Hepatocyte (in vitro differentiated cells): Measurements from ENCODE around the gene UBE2O. TPM values are rescaled to one million over a fixed set of nuclear protein-coding genes. Genes with fewer than 3 reads are reported as not detected.

Experiments used
- DNase-seq: peaks from one replicate; pipeline ENCODE4 v3.0.0-alpha.2; 2016; ENCODE audit warnings: low spot score
- H2AFZ ChIP-seq: fragments of 200-600 bp; sonication (generic); 2 replicates; pipeline ENCODE4 v1.6.0; 2016; ENCODE audit warnings: antibody characterized with exemption, mild to moderate bottlenecking
- H3K27ac ChIP-seq: fragments of 200-600 bp; sonication (generic); 2 replicates; pipeline ENCODE4 v1.5.1; 2016; ENCODE audit warnings: mild to moderate bottlenecking
- H3K27me3 ChIP-seq: fragments of 200-600 bp; sonication (generic); 2 replicates; pipeline ENCODE4 v1.6.1; 2016
- H3K36me3 ChIP-seq: fragments of 200-600 bp; sonication (generic); replicated peaks from 2 replicates; pipeline ENCODE4 v1.5.1; 2016; ENCODE audit warnings: low read depth; ENCODE audit not compliant: insufficient read depth
- H3K4me1 ChIP-seq: fragments of 200-600 bp; sonication (generic); 2 replicates; pipeline ENCODE4 v1.5.1; 2016; ENCODE audit warnings: mild to moderate bottlenecking, moderate library complexity; ENCODE audit not compliant: insufficient read depth
- H3K4me2 ChIP-seq: fragments of 200-600 bp; sonication (generic); 2 replicates; pipeline ENCODE4 v1.6.0; 2016
- H3K4me3 ChIP-seq: fragments of 200-600 bp; sonication (generic); 2 replicates; pipeline ENCODE4 v1.5.1; 2016; ENCODE audit warnings: mild to moderate bottlenecking
- H3K79me2 ChIP-seq: fragments of 200-600 bp; sonication (generic); 2 replicates; pipeline ENCODE4 v1.6.0; 2017; ENCODE audit warnings: mild to moderate bottlenecking
- H3K9me2 ChIP-seq: fragments of 200-600 bp; sonication (generic); replicated peaks from 2 replicates; pipeline ENCODE4 v1.6.0; 2017; ENCODE audit warnings: mild to moderate bottlenecking; ENCODE audit not compliant: insufficient read depth
- H3K9me3 ChIP-seq: fragments of 200-600 bp; sonication (generic); 2 replicates; pipeline ENCODE4 v1.5.1; 2016; ENCODE audit warnings: low read depth, mild to moderate bottlenecking
- H4K20me1 ChIP-seq: fragments of 200-600 bp; sonication (generic); 2 replicates; pipeline ENCODE4 v1.6.0; 2016; ENCODE audit warnings: mild to moderate bottlenecking; ENCODE audit not compliant: insufficient read depth, poor library complexity, severe bottlenecking
- EZH2 ChIP-seq: fragments of 200-600 bp; sonication (generic); IDR thresholded peaks from 2 replicates; pipeline ENCODE4 v1.6.1; 2016; ENCODE audit warnings: antibody characterized with exemption, mild to moderate bottlenecking, borderline replicate concordance
- EZH2phosphoT487 ChIP-seq: fragments of 200-600 bp; sonication (generic); IDR thresholded peaks from one replicate; pipeline ENCODE4 v1.6.1; 2018; ENCODE audit warnings: antibody characterized with exemption, mild to moderate bottlenecking, low read depth, moderate library complexity; ENCODE audit not compliant: unreplicated experiment, severe bottlenecking
- WGBS: methylation state at CpG from one replicate; pipeline ENCODE4 v1.1.6; 2016; ENCODE audit warnings: low lambda C conversion rate; ENCODE audit errors: missing lambda C conversion rate; 5-methylcytosine and 5-hydroxymethylcytosine counted together
- polyA plus RNA-seq: library from polyadenylated mRNA; unstranded; fragments of >200 nt; fragmentation: Nextera tagmentation; extraction: Ambion mirVana; gene quantifications from 2 replicates; pipeline ENCODE4 v1.2.1, GENCODE V29; 2016
- total RNA-seq: library from RNA; depleted of rRNA; stranded (reverse); fragments of >200 nt; gene quantifications from 2 replicates; pipeline ENCODE4 v1.2.3, GENCODE V29; 2014
- TF ChIP-seq, protein P1 (sequence below): fragments of 200-600 bp; sonication (generic); IDR thresholded peaks from 2 replicates; pipeline ENCODE4 v1.5.1; 2016; ENCODE audit warnings: antibody characterized with exemption, mild to moderate bottlenecking; ENCODE audit not compliant: poor library complexity

Gene UBE2O
- total and polyA plus RNA-seq, 2 experiments from 2014 or later, result 9.7 to 15.2 TPM

DNA sequence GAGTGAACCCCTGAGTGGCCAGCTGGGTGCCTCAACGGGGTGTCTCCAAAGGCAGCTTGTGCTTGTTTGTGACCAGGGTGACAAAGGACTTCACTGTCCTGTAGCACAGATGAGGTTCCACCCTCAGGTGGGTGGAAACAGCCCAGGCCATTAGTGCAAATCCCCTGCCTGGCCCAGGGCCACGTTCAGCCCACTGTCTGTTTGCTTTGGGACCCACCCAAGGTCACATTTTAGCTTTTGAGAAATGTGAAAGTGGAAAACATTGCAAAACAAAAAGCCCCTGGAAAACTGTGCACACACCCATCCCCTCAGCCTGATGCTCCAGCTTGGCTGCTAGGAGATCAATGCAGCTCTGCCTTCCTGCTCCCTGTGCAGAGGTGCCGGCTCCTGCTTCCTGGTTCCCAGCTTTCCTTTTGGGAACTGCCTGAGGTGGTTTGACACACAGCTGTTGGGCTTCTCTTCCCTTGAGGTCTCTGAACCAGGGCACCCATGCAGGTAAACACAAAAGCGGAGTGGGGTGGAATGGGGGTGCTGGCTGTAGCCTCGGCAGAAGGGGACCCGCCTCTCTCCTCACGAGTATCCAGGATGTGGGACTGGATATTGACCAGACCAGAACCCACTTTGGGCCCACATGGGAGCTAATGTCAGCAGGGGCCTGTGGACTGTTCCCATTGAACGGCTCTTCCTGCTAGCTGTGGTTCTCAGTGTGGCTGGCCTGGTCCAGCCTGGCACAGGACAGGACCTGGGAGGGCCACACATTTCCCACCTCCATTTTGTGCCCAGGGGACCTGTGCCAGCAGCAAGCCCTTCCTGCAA, 76.4 kb downstream of the UBE2O start:
- Histone ChIP-seq H3K27ac (no peak overlapping the region), H3K79me2 (no peaks in the 10 kb centered on the region), H3K4me2 (no peak overlapping the region), H3K36me3 (no peaks in the 10 kb centered on the region), H3K9me2 (no peaks in the 10 kb centered on the region), H3K4me1 (no peaks in the 10 kb centered on the region), H2AFZ (no peak overlapping the region), H3K4me3 (no peak overlapping the region), H3K27me3 (no peaks in the 10 kb centered on the region), H3K9me3 (no peaks in the 10 kb centered on the region), H4K20me1 (no peaks in the 10 kb centered on the region)
- TF ChIP-seq, protein P1, sequence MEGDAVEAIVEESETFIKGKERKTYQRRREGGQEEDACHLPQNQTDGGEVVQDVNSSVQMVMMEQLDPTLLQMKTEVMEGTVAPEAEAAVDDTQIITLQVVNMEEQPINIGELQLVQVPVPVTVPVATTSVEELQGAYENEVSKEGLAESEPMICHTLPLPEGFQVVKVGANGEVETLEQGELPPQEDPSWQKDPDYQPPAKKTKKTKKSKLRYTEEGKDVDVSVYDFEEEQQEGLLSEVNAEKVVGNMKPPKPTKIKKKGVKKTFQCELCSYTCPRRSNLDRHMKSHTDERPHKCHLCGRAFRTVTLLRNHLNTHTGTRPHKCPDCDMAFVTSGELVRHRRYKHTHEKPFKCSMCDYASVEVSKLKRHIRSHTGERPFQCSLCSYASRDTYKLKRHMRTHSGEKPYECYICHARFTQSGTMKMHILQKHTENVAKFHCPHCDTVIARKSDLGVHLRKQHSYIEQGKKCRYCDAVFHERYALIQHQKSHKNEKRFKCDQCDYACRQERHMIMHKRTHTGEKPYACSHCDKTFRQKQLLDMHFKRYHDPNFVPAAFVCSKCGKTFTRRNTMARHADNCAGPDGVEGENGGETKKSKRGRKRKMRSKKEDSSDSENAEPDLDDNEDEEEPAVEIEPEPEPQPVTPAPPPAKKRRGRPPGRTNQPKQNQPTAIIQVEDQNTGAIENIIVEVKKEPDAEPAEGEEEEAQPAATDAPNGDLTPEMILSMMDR, result no peak
- no peak for TF ChIP-seq EZH2phosphoT487
- TF ChIP-seq EZH2, result no peak
- DNase-seq, result no peak
- WGBS, result 78% methylated on average over 8 of the region's 8 CpGs

DNA sequence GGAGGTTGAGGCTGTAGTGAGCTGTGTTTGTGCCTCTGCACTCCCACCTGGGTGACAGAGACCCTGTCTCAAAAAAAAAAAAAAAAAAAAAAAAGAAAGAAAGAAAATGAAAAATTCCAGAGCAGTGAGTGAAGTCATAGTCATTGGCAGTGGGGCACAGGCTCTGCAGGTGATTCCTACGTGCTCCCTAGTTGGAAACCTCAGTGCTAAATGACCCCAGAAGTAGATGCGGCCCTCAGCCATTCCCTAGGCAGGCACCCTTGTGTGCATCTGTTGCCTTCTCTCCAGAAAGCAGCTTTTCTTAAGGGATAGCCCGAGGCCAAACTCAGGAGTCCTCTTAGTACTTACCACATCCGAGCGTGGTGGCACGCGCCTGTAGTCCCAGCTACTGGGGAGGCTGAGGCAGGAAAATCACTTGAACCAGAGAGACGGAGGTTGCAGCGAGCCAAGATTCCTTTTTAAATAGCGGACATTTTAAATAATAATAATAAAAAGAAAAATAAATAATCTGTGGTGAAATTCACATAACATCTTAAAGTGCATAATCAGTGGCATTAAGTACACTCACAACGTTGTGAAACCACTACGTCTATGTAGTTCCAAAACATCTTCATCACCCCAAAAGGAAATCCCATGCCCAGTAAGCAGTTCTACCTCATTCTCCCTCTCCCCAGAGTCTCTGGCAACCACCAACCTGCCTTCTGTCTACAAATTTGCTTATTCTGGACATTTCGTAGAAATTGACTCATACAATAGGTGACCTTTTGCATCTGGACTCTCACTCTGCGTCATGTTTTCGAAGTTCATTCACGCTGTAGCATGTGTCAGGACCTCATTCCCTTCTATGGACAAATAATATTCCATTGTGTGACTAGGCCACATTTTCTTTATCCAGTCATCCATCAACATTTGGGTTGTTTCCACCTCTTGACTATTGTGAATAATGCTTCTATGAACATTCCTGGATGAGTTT, 81.0 kb downstream of the UBE2O start:
- no peaks in the 10 kb centered on the region for H3K36me3 ChIP-seq
- no peaks in the 10 kb centered on the region for H3K27me3 ChIP-seq
- H3K4me1 ChIP-seq, result peaks cover 7% of the 10 kb centered on the region
- no peaks in the 10 kb centered on the region for H3K9me2 ChIP-seq
- no peaks in the 10 kb centered on the region for H4K20me1 ChIP-seq
- no peaks in the 10 kb centered on the region for H3K9me3 ChIP-seq
- 95% methylated on average over 16 of the region's 16 CpGs for WGBS
- no peak overlapping the region for H3K4me2 ChIP-seq
- H2AFZ ChIP-seq, result no peak overlapping the region
- DNase-seq, result no peak
- no peak overlapping the region for H3K27ac ChIP-seq
- TF ChIP-seq EZH2phosphoT487 (no peak), EZH2 (no peak)
- TF ChIP-seq, protein P1, result no peak
- H3K4me3 ChIP-seq, result no peak overlapping the region
- H3K79me2 ChIP-seq, result no peaks in the 10 kb centered on the region

- TF ChIP-seq, protein P1, result peak; percentile 9
- TF ChIP-seq EZH2phosphoT487, result no peak
- no peak for TF ChIP-seq EZH2
- Histone ChIP-seq H3K4me1 (peaks cover 7% of the 10 kb centered on the region), H3K4me2 (no peak overlapping the region)
Observed at GRCh38 chr17:76370261-76370993, 82.5 kb downstream of the UBE2O start.

More at GRCh38 chr17:76370261-76370993, 82.5 kb downstream of the UBE2O start:
- H3K27ac ChIP-seq, result no peak overlapping the region
- no peaks in the 10 kb centered on the region for H3K9me3 ChIP-seq
- H3K36me3 ChIP-seq, result no peaks in the 10 kb centered on the region
- no peaks in the 10 kb centered on the region for H4K20me1 ChIP-seq
- no peaks in the 10 kb centered on the region for H3K27me3 ChIP-seq
- WGBS, result 78% methylated on average over 11 of the region's 11 CpGs
- no peak overlapping the region for H3K4me3 ChIP-seq
- H2AFZ ChIP-seq, result no peak overlapping the region
- H3K79me2 ChIP-seq, result no peaks in the 10 kb centered on the region
- no peak for DNase-seq
- H3K9me2 ChIP-seq, result no peaks in the 10 kb centered on the region
